CD4-positive, alpha-beta T cell treated with Interleukin-1 beta for 1 hour (primary cell): ENCODE results near the gene FBXW7.

Experiments used
- DNase-seq, 2 donors: peaks; one replicate each; pipeline ENCODE4 v3.0.0-alpha.2; 2020 to 2022

FBXW7 gene

GRCh38 chr4:152421576-152421975 lies 114.3 kb downstream of the FBXW7 start:
- DNase-seq: no peak

DNA sequence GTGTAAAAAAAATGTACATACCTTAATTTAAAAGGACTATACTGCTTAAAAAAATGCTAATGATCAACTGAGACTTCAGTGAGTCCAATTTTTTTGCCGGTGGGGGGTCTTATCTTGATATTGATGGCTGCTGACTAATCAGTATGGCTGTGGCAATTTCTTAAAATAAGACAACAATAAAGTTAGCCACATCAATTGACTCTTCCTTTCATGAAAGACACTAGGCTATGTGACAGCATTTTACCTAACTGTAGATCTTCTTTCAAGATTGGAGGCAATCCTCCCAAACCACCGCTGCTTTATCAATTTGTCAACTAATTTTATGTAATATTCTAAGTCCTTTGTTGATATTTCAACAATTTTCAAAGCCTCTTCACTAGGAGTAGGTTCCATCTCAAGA lies 116.1 kb downstream of the FBXW7 start:
- peak in 1 of 2 donors; percentile 2 for DNase-seq

GRCh38 chr4:152417673-152418072 lies 118.2 kb downstream of the FBXW7 start:
- no peak for DNase-seq

GRCh38 chr4:152415980-152416379 lies 119.9 kb downstream of the FBXW7 start:
- DNase-seq: no peak

GRCh38 chr4:152408514-152409327 lies 127.2 kb downstream of the FBXW7 start:
- DNase-seq: peak in 1 of 2 donors; percentile 60

- no peak for DNase-seq
Measured at GRCh38 chr4:152401424-152401823, 134.5 kb downstream of the FBXW7 start.

- DNase-seq: no peak
Measured at GRCh38 chr4:152399246-152399645, 136.6 kb downstream of the FBXW7 start.

- no peak for DNase-seq
Measured at GRCh38 chr4:152398060-152398459, 137.8 kb downstream of the FBXW7 start.

DNA sequence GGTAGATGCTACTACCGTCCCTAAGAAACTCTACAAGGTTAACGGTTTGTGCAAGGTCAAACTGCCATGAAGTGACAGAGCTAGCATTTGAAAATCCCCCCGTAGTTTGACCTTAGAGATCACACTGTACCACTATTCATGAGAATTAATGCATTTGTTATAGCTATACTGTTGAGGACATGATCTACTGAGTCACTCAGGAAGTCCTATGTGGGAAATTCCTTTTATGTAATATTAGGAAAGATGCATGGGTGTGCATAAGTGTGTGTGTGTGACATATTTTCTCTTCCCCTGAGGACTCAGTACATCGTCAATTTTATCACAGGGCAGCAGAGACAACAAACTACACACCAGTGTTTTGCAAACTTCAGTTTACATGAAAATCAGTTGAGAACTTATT lies 141.1 kb downstream of the FBXW7 start:
- DNase-seq: no peak

DNA sequence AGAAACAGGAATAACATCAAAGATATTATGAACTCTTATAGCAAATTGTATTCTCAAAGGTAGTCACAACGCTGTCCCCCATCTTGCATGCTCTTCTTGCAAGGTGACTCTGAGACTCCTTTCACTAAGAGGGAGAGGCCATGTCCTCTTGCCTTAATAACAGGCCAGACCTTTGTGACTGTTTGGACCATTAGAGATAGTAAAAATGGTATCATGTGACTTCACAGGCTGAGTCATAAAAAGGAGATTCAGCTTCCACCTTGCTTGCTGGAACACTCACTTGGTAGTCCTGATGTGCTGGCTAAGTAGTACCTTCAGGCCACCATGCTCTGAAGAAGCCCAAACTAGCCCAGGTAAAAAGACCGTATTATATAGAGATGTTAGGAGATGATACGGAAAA lies 143.8 kb downstream of the FBXW7 start:
- DNase-seq: no peak

DNA sequence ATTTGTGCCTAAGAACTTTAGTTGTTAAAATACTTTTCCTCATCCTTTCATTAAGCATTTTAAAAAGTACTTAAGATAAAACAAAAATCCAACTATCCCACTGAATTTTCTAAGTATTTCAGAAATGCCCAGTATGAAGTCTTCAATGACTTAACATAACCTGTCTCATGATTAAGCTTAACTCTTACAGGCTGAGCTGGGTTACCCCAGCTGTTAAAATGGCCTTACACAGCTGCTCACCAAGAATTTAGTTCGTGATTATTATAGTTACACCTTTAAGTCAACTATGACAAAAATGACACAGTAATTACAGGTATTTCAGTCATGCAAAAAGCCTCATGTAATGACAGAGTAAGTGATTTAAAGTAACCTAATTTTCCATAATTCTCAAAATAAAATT lies 145.7 kb downstream of the FBXW7 start:
- DNase-seq: no peak

DNA sequence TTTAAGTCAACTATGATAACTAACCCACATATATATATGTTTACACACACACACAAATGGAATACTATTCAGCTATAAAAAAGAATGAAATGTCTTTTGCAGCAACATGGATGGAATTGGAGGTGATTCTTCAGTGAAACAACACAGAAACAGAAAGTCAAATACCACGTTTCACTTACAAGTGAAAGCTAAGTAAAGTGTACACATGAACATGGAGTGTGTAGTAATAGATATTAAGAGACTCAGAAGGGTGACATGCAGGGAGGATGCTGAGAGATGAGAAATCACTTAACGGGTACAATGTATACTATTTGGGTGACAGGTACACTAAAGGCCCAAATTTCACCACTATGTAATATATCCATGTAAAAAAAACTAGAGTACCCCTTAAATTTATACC lies 146.5 kb downstream of the FBXW7 start:
- DNase-seq: no peak

DNA sequence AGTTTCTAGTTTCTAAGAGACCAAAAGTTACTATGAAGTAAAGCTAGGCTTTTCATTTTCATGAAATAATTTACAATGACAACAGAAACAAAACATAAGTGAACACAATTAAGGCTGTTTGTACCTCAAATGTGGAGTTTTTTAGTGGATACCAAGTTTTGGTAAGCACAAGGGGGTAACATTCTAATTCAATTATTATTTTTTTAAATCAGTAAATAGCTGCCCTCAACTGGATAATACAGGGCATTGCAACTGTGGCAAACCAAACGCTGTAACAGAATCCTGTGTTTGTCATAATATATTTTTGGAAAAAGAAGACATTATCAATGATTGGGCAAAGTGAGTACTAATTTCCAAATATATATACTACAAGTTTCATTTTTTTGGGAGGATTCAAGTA lies 150.3 kb downstream of the FBXW7 start:
- peak in 1 of 2 donors; percentile 23 for DNase-seq

DNA sequence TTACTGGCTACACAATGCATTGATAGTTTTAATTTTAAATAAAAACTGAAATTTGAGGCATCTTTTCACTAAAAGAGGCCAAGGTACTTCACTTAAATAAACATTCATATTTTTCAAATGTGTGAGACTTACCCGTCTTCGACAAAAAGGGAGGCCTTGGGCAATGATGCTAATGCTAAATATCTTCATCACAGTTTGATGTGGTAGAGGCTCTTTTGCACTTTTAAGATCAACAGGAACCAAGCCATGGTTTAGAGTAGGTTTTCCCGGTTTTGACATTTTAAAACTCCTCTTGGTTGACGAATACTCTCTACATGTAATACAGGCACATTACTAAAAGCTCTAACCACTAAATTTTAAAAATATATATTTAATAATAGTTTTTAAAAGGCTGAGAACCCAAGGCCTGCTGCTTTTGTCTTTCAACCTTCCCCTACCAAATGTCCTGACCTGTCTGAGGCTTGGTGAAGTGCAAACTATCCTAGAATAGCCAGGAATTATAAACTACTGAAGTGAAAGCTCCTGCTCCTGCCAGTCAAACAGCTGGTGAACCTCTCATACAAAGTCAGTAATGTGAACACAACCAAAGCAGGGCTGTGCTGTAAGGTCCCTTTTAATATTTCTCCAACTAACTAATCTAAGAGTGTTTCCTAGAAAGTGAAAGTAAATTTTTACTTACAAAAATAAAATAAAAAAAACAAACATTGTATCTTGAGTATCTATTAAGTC lies 153.7 kb downstream of the FBXW7 start:
- DNase-seq: peak in 1 of 2 donors; percentile 10

DNA sequence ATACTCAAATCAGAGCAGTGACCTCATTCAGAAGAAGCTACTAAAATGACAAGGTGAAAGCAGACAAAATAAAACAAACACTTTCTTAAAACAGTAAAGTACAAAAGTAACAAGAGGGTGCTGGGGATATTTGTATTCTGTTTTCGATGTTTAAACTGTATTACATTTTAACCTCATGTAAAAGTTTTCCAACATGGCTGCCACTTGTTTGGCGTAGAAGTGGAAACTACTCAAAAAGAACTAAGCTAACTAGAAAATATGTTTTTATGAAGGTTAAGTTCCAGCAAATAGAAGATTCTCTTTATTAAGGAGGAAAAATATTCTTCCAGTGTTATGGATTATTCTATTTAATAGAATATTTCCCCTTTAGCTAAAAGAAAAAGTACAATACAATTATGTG lies 155.0 kb downstream of the FBXW7 start:
- no peak for DNase-seq

DNA sequence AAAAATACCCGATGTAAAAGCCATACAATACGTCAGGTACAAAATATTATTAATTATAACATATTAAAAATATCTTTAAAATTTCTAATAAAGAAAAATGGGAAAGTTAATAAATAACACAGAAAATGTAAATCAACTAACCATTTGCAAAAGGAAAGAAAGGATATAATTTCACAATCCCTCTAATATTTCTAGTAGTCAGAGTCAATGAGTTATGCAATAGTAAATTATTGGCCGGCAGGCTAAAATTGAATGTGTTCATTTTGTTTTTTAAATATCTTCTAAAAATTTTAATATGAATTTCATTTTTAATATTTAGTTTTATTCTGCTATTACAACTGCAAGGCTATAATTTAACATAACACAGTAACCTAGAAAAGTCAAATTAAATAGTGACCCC lies 155.7 kb downstream of the FBXW7 start:
- DNase-seq: no peak

DNA sequence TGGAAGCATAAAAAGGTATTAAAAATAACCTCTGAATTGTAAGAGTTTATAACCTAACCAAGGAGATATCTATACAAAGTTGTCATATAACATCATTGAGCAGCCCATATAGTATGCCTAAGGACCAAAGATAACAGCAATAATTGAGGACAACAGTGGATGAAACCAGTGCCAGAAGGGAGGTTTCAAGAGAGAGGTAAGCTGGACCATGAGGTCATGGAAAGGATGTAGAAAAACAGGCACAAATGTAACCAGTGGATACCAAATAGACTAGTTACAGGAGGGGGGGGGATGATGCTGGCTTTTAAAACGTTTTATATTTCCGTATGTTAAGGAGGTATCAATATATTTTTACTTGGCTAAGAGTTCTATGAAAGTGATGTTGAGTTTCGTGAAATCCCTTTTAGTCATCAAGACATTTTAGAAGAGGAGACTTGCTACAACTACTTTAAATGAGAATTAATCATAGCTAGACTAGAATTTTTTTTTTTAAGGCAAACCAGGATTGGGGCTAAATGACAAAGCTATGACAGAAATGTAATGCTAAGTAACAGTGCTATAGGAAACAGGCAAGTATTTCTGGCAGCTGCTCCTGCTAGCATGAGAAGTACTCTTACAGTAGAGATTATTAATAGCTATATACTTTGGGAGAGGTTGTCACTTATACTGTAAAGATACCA lies 161.1 kb downstream of the FBXW7 start:
- DNase-seq: no peak

- DNase-seq: no peak
Measured at GRCh38 chr4:152374153-152374552, 161.7 kb downstream of the FBXW7 start.

DNA sequence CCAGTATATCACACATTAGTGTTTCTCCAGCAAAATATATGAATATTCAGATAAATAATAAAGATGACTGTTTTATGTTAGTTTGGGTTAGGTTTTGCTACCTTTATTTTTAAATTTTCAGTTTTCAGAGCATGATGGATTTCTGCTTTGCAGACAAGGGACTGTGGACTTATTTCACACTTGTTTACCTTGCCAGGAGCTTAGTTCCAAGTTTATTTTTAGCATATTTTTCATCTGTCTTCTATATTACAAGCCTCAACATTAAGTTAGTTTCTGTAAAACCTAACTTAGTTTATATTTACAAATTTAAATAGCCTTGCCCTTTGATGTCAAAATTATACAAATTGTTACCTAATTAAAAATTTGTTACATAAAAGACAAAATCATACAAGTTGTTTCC lies 163.4 kb downstream of the FBXW7 start:
- no peak for DNase-seq

- DNase-seq: peak in 1 of 2 donors; percentile 18
Measured at GRCh38 chr4:152369902-152370295, 166.0 kb downstream of the FBXW7 start.

DNA sequence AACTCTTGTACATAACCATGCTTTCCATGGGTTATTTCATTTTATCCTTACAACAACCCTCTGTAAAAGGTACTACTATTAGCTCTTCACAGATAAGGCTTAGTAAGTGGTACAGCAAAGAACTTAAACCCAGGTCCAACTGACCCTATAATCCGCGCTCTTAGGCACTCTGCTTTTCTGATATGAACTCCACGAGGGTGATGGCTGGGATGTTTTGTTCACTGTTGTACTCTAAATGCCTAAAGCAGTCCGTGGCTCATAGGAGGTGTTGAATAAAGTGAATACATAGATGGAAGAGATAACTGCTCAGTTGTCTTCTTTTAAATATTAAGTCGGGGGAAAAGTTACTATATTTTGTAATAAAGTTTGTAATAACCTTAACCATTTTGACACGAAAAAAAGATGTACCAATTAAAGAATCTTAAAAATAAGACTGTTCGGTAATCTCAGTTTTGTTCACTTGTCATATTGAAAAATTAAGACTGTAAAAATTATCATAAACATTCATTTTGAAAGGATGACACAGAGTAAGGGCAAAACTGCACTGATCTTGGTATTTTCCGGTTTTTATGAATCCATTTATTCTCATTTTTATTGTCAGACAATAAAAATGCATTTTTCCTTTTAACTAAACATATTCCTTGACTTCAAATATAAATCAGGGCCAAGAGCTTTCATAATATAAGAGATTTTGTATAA lies 166.5 kb downstream of the FBXW7 start:
- no peak for DNase-seq

DNA sequence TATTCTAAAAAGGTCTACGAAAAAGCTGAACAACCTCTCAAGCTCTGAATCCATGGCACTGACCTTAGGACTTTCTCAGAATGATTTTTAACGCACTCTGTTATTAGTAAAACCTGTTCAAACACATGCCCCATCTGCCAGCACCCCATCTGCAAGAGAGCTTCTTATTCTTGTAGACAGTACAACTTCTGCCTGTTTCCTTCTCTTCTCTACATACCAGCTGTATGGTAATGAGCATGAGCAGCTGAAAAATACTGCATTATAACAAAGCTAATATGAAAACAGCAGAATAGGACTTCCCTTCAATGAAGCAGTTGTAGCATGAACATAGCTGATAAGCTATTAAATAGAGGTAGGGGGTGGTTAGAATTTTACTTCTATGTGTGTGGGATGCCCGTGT lies 167.9 kb downstream of the FBXW7 start:
- no peak for DNase-seq

DNA sequence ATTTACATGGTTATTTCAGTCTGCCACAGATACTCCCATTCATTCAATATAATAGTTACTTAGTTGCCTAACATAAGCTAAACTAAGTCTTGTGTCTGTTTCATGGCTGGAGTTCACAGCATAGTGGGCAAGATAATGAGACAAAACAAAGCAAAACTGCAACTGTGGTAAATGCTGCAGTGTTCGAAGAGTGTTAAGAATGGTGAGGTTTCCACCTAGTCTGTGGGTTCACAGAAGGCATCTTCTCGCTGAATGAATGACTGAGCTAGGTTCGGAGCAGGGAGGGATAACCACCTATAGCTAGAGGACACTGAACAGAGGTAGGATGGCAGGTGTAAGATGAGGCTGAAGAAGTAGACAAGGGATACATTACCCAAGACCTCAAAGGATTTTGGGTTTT lies 171.0 kb downstream of the FBXW7 start:
- DNase-seq: no peak
